ENCODE data around the gene INPP4A. TPM values are rescaled to one million over a fixed set of nuclear protein-coding genes. Genes with fewer than 3 reads are reported as not detected.

The INPP4A gene
- total and polyA plus RNA-seq, 2 of the 13 experiments (the other 11 are each of a cell fraction or from before 2014, with no cell fraction given) = 10.1 to 10.9 TPM

DNA sequence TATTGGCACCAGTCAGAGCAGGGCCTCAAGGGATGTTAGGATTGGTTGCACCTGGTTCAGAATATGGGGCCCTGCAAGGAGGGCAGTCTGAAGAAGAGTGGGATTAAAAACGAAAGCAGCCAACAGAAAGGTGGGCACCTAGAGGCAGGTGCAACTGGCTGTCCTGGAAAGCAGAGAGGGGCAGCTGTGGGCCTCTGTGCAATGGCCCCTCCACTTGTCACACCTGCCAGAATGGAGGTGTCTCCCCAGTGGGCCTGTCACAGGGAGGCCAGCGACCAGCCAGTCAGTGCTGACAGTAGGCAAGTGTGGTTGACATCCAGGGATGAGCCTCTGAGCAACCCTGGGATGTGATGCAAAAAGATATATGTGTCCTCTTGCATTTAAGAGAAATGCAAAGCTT is 37.7 kb downstream of the INPP4A start:
- intact Hi-C loops (cut with micrococcal nuclease; ENCODE audit: unreplicated experiment) = no loop called here
- FAIRE-seq (no peak), ATAC-seq (no peak), DNase-seq (ENCODE audit: low spot score) (no peak)
- H3K9ac ChIP-seq (ENCODE audit: insufficient read depth, low read depth, low read length) = no peak overlapping the region
- in situ Hi-C loops (cut with HindIII; ENCODE audit: extremely low pct_ligation_motif_present, low pct_unique_long_range_greater_than_20kb) = no loop called here
- peaks cover 21% of the 10 kb centered on the region for H3K4me1 ChIP-seq (ENCODE audit: insufficient read depth, low read length)
- H3K9me3 ChIP-seq (ENCODE audit: low read length) = no peaks in the 10 kb centered on the region
- BruUV-seq (replicated peaks) = no TSS peak
- TF ChIP-seq RNF2 (conservative IDR thresholded peaks at IDR 0.05; ENCODE audit: low read depth) (no peak), MTA3 (CRISPR knock-in tag; IDR thresholded peaks at IDR 0.05) (no peak), ZFP62 (CRISPR knock-in tag; IDR thresholded peaks at IDR 0.05) (no peak), NCOR1 (IDR thresholded peaks at IDR 0.05; ENCODE audit: borderline replicate concordance, low read length) (no peak), ZFP82 (CRISPR knock-in tag; IDR thresholded peaks at IDR 0.05; ENCODE audit: borderline replicate concordance) (no peak), ZNF136 (CRISPR knock-in tag; IDR thresholded peaks at IDR 0.05; ENCODE audit: low read depth) (no peak)
- TF ChIP-seq, protein P1, sequence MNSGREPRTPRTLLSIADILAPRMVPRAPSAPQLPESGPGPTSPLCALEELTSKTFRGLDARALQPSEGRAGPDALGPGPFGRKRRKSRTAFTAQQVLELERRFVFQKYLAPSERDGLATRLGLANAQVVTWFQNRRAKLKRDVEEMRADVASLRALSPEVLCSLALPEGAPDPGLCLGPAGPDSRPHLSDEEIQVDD (CRISPR knock-in tag; IDR thresholded peaks at IDR 0.05; ENCODE audit: borderline replicate concordance) = no peak
- TF ChIP-seq, protein P2, sequence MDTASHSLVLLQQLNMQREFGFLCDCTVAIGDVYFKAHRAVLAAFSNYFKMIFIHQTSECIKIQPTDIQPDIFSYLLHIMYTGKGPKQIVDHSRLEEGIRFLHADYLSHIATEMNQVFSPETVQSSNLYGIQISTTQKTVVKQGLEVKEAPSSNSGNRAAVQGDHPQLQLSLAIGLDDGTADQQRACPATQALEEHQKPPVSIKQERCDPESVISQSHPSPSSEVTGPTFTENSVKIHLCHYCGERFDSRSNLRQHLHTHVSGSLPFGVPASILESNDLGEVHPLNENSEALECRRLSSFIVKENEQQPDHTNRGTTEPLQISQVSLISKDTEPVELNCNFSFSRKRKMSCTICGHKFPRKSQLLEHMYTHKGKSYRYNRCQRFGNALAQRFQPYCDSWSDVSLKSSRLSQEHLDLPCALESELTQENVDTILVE (CRISPR knock-in tag; IDR thresholded peaks at IDR 0.05) = no peak
- TF ChIP-seq, protein P3, sequence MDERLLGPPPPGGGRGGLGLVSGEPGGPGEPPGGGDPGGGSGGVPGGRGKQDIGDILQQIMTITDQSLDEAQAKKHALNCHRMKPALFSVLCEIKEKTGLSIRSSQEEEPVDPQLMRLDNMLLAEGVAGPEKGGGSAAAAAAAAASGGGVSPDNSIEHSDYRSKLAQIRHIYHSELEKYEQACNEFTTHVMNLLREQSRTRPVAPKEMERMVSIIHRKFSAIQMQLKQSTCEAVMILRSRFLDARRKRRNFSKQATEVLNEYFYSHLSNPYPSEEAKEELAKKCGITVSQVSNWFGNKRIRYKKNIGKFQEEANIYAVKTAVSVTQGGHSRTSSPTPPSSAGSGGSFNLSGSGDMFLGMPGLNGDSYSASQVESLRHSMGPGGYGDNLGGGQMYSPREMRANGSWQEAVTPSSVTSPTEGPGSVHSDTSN (CRISPR knock-in tag; IDR thresholded peaks at IDR 0.05) = no peak
- POLR2A ChIA-PET = no interaction called here
- no peaks in the 10 kb centered on the region for H4K20me1 ChIP-seq (ENCODE audit: insufficient read depth, low read length)
- H3K27me3 ChIP-seq (ENCODE audit: control insufficient read depth in 1 of 2, insufficient read depth in 2 of 2, low read length in 2 of 2) = no peaks in the 10 kb centered on the region
- no peaks in the 10 kb centered on the region; a peak in 1 of 5 replicates for H3K36me3 ChIP-seq (replicated peaks in 1 of 2; ENCODE audit: control insufficient read depth in 1 of 2, insufficient read depth in 2 of 2, low read length in 2 of 2)
- H3K79me2 ChIP-seq (ENCODE audit: insufficient read depth, low read length) = no peaks in the 10 kb centered on the region
- H3K4me2 ChIP-seq (ENCODE audit: low read depth, low read length) = no peak overlapping the region
- CTCF ChIA-PET (ENCODE audit: low intra/inter-chr PET ratio, low total read pairs) = no interaction called here
- no peak overlapping the region for H3K27ac ChIP-seq (ENCODE audit: extremely low read length, insufficient read depth, low read length)
- no peak overlapping the region for H3K4me3 ChIP-seq (replicated peaks in 1 of 3; ENCODE audit: insufficient read depth in 1 of 3, low read depth in 2 of 3, low read length in 3 of 3)
- H2AFZ ChIP-seq (ENCODE audit: low read length) = no peak overlapping the region
- 78% methylated on average over 2 of the region's 2 CpGs for WGBS (ENCODE audit: low lambda C conversion rate)
